GOT3 (cell line): ENCODE measurements around the gene DNAH17.

ENCODE experiments used
- DNase-seq: peaks from one replicate; lab custom pipeline; 2025; ENCODE audit warnings: mixed read lengths; lab: John Stamatoyannopoulos, UW

DNAH17 gene

DNA sequence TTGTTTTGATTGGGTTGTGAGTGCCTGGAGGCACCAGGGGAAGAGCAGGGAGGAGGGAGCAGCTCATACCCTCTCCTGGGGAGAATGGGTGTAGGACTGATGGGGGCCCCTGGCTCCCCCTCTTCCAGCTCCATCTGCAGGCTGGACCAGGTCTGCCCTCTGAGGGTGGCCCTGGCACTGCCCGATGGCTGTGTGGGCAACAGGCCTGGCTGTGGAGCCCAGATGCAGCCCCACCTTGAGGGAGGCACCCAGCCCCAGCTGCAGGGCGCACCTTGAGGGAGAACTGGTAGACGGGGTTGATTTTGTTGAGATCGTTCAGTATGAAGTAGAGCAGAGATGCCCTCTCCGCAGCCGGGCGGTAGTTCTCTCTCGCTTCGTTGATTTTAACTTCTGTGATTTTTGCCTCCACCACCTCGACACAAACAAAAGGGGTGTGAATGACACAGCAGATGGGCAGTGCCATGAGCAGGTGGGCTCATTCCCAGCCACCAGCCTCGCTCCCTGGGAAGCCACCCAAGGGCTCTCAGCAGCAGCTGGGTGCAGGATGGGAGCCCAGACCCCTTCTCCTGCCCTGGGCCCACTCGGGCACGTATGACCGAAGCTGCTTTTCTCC is 127.1 kb downstream of the DNAH17 start:
- no peak for DNase-seq

DNA sequence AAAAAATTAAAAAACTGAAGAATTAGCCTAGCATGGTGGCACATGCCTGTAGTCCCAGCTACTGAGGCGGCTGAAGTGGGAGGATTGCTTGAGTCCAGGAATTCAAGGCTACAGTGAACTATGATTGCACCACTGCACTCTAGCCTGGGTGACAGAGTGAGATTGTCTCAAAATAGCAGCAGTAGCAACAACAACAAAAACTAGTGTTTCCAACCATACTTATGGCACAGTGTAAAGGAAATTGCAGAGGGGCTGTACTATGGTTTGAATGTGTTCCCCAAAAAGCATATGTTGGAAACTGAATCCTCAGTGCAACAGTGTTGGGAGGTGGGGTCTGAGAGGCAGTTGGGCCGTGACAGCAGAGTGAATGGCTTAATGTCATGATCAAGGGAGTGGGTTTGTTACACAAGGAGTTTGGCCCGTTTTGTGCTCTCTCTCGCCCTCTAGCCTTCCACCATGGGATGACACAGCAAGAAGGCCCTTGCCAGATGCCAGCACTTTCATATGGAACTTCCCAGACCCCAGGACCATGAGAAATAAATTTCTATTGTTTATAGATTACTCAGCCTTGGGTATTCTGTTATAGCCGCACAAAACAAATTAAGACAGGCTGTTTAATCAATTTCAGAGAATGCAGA is 128.7 kb downstream of the DNAH17 start:
- no peak for DNase-seq

DNA sequence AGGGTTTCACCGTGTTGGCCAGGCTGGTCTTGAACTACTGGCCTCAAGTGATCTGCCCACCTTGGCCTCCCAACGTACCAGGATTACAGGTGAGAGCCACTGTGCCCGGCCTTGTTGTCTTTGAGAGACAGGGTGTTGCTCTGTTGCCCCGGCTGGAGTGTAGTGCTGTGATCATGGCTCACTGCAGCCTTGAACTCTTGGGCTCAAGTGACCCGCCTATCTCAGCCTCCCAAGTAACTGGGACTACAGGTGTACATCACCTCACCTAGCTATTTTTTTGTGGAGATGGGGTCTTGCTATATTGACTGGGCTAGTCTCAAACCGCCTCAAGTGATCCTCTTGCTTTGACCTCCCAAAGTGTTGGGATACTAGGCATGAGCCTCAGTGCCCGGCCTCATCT is 130.4 kb downstream of the DNAH17 start:
- DNase-seq: no peak

DNA sequence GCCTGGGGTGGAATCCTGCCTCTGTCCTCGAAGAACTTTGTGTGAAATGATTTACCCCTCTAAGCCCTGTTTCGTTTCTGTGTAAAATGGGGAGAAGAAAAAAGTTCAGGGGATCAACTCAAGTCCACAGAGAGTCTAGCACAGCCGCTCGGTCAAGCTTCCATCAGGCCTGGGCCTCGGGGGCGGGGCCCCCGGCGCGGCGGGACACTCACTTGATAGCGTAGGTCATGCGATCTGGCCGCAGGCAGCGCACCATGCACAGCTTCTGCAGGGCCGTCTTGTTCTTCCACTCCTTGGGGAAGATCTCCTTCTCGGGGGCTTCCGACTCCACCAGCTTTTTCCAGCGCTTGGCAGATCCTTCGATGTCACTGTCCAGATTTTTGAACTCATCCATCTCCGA is 132.8 kb downstream of the DNAH17 start:
- no peak for DNase-seq

DNA sequence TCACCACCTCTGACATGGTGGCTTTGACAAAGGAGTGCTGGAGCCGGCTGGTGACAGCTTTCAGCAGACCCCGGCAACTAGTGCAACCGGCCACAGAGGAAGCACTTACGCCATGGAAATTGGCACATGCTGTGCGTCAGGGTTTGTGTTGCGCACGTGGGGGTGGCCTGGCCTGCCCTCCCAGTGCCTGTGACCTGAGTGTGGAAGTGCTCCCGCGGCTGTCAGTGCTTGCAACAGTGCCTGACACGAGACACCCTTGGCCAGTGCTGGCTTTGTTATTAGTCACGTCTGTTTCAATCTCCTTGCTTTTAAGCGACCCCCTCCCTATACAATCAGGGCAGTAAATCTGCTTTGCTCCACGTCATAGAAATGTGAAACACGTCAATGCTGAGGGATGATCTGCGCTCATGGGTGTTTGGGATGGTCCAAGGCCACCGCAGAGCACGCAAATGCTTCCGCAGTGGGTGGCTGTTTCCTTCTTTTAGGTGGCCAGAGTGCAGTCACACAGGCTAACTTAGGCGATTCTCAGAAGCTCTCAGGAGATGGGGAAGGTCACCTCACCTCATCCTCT is 134.5 kb downstream of the DNAH17 start:
- DNase-seq: no peak

DNA sequence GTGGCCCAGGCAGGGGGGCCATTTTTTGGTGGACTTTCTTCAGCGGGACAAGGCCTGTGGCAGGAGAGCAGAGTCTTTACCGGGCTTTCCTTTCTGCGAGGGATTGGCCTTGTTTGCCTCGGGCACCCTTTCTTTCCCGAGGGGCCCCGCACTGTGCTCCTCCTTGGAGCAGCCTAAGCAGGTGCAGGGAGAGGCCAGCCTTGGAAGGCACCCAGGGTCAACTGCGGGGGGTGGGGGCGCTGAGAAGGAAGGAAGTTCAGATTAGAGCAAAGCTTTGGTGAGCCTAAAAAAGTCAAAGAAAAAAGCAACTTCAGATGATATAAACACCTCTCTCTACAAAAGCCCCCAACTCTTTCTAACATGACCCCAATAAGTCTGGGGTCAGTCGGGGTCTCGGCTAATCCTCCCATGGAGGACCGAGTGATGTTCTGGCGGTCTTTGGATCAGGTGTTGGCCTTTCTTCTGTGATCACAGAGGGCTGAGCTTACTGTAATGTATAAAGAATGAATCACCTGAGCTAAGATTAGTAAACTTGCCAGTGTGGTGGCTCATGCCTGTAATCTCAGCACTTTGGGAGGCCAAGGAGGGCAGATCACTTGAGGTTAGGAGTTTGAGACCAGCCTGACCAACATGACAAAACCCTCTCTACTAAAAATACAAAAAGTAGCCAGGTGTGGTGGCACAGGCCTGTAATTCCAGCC is 135.8 kb downstream of the DNAH17 start:
- no peak for DNase-seq

DNA sequence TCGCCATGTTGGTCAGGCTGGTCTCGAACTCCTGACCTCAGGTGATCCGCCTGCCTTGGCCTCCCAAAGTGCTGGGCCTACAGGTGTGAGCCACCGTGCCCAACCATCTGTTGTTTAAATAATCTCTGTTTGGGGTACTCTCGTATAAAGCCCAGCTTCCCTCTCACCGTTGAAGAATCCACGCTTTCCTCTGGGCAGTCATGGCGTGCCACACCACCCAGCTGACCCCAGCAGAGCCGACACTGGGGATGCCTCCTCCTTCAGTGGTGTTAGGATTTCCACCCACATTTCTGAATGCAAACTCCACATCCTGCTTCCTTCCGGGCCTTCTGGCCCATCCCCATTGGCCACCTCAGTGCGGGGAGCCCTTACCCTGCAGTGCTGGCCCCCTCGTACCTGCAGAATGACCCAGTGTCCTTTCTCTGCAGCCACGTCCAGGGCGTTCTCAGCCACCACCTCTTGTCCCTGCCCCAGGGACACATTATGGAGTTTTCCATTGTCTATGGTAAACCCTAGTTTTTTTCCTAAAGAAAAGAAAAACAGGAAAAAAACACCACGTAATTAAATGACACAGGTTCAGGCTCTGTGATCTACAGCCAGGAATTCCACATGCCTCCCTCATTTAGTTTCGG is 138.4 kb downstream of the DNAH17 start:
- no peak for DNase-seq

DNA sequence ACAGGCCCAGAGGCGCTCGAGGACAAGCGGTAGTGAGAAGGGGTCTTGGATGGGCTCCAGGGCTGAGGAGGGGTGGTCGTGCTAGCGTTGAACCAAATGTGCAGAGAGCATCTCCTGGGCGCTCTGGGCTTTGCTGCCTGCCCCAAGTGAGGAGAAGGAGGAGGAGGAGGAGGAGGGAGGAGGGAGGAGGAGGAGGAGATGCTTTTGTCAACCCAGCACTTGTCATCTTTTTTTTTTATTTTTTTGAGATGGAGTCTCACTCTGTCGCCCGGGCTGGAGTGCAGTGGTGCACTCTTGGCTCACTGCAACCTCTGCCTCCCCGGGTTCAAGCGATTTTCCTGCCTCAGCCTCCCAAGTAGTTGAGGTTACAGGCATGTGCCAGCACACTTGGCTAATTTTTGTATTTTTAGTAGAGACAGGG is 138.9 kb downstream of the DNAH17 start:
- no peak for DNase-seq

DNA sequence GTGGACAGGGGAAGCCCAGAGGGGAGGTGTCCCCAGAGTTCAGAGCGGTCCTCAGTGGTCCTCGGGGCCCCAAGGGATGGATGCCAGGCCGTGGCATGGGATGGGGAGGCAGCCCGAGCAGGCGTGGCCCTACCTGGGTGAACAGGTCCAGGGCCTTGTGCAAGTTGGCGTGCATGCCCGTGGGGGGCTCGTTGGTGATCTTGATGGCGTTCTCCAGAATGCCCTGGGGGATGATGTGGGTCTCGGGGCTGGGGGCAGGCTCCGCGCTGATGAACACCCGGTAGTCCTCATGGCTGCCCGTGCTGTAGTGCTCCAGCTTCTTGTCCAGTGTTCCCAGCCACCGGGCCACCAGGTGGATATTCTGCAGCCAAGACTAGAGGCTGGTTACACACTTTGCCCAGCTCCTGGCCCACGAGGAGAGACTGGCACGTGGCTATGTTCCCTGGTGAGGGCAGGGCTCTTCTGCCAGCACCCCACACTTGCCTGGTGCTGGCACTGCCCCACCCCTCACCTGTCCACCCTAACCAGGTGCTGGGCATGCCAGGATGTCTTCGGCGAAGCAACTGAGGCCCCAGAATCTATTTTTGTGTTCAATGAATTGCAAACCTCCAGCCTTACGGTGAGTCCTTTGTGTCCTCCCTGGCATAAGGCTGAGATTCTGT is 139.6 kb downstream of the DNAH17 start:
- DNase-seq: no peak

DNA sequence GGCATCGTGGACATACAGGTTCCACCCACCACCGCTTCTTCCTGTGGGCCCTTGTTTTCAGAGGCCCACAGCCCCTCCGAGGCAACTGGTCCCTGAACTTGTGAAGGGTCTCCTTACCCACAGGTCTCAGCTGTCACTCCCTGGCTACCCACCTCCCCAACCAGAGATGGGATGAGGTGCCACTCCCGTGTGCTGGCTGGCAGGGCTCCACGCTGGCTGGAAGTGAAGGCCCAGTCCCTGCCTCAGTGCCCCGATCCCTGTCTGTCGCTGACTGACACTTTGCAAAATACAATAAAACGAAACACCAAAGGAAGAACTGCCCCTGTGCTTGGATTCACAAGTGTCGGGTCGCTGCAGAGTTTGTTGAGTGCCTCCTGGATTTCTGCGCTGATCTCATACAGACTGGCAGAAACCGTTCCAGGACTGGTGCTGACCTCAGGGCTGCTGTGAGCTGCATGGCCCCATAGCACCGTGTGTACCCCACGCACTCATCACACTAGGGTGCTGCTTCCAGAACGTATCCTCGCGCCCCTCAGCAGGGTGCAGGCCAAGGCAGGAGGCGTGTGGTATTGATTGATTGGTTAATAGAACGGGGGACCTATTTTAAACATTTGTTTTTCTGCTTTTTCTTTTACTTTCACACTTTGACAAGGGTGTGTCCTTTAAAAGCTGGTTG is 141.7 kb downstream of the DNAH17 start:
- no peak for DNase-seq

DNA sequence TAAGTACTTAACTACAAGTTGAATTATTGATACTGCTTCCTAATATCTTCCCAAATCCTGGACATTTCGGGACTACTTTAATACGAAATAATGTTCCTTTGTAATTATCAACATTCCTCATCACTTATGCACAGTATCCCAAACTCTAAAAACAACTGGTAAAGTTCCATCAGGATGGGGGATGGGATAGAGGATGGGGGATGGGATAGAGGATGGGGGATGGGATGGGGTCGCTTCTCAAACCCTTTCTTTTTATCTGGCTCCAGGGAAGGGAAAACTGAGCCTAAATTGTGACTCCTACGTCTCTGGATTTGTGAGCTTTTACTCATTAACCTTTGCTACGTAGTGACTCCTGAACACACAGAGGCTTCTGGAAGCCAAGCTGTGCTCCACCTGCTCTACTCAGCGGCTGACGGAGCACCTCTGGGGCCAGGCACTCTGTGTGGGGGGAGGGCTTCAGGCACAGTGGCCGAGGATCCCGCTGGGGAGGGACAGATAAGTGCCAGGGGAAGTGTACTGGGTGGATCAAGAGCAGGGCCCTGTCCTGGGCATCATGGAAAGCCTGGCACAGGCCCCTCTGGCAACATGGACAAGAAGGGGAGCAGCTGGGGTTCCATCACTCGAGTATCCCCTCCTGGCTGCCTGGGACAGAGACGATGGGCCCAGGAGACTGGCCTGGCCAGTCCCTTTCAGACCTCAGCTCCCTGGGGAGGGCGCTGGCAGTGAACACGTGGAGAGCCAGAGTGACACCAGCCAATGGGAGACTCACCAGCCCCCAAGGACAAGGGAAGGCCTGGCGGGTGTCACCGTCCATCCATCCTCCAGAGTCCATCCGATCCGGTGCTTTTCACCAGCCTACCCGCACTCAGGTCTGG is 142.5 kb downstream of the DNAH17 start:
- no peak for DNase-seq

DNA sequence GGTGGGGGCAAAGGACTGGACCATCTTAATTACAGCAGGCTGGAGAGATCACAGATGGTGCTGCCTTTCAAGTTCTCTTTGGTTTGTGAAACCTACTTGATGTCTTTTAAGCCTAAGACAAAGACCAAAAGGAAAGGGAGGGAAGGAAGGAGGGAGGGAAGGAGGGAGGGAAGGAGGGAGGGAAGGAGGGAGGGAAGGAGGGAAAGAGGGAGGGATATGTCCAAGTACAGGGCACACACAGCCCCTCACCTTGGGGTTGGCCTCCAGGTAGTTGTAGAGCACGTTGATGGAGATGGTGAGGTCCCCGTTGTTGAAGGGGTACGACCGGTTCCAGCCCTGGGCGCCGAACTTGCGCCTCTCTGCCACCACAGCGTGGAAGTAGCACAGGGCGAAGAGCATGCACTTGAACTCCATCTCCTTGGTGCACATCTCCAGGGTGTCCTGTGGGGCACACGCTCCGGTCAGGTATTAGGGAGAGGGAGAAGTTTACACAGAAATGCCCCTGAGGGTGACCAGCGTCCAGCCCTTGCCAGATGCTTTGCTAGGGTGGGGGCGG is 143.3 kb downstream of the DNAH17 start:
- no peak for DNase-seq

DNA sequence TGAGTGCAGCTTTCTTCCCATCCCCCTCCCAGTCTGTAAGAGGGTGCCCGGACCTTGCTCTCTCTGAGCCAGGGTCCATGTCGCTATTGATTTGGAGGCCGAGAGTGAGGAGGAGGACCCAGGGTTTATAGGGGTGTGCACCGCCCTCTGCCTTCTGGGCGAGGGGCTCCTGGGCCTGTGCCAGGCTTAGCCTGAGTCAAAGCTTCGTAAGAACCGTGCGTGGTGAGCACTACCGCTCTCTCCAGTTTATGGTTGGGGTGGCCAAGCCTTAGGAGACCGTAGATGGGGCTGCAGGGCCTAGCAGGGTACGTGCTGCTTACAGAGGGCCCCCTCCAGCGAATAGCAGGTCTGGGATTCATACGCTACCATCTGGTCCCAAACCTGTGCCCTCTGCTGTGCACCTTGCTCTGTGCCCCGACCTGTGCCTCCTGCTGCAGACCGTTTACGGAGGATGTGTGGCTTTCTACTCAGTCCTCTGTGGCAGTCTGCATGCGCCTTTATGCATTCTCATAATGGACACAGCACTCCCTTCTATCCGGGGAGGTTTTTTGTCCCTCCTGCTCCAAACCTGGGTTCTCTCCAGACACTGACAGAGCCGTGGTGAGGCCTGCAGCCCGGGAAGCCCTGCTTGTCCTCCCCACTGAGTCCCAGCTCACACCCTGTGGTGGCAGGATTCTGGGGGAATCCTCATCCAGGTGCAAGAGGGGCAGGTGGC is 144.0 kb downstream of the DNAH17 start:
- DNase-seq: no peak

DNA sequence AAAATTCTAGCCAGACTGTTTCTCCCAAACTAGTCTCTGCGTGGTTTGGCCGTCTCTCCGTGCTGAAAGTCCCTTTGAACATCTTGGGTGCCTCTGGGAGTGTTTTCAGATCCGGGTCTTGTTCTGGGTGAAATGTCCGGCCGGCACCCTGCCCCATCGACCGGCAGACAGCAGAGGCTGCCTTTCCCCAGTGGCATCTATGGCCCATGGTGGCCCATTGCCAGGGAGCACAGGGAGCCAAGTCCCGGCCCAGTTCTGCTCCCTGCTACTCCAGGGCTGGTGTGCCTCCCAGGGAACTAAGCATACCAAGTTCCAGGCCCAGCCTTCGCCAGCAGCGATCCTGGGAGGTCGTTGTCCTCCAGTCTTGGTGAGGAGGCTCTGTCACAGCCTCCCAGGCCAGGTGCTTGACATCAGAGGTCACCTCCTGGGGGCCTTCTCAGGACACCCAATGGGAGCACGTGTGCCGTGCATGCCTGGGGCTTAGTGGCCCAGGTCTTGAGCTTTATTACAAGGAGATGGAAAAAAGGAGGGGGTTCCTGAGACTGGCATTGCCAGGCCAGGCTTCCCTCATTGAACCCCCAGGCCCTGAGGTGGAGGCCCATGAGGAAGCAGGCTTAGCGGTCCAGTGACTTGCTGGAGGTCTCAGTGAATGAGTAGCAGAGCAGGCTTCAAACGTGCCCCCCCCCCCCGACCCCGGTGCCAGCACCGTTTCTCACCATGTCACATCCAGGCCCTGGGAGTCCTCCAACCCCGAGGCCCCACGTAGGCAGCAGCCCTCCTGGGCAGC is 144.8 kb downstream of the DNAH17 start:
- DNase-seq: no peak

DNA sequence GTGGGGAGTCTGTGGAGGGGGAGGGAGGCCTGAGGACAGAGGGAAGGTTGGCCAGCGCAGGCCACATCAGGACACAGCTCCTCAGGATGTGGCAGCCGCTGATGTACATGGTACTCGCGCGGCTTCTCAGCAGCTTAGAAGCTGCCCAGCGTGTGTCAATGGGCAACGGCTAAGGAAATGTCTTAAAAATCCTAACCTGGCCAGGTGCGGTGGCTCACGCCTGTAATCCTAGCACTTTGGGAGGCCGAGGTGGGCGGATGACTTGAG is 145.6 kb downstream of the DNAH17 start:
- no peak for DNase-seq

DNA sequence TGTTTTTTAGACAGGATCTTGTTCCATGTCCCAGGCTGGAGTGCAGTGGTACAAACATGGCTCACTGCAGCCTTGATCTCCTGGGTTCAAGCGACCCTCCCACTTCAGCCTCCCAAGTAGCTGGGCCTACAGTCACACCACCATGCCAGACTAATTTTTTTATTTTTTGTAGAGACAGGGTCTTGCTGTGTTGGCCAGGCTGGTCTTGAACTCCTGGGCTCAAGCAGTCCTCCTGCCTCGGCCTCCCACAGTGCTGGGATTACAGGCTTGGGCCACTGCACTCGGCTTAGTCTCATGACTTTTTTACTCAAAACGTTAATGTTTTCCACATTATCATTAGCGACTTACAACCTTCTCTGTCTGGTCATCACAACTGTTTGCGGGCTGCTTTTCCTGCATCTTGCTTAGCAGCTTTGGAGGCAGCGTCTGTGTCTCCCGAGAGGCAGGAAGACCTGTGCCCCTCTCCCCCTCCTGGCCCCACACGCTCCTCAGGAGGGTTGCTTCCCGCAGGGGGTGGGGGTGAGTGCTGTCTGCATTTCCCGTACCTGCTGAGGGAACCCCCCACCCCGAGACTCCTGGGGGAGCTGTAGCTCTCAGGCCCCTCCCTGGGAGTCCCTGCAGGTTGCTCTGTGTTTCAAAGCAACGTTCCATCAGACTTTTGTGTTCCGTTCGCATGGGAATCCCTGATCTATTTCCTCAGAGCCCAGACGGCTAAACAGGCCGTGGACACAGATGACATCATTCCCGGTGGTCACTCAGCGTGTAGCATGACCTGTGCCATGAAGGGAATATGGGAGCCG is 146.1 kb downstream of the DNAH17 start:
- DNase-seq: no peak

DNA sequence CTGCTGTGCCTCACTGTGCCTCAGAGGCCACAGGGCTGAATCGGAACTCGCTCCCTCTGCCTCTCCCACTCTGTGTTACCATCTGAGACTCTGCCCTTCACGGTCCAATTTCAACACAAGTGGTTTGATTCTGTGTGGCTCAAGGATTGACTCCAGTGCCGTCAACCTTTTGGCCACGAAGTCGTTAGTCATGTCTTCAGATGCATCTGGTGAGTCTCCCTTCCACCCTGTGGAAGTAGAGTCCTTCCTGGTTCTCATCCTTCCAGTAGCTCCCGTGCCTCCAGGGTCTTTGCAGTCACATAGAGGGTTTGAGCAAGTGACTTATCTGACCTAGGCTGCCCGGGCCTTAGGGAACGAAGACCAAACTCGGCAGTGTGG is 147.6 kb downstream of the DNAH17 start:
- DNase-seq: no peak
